Karpas-422 (cell line): ENCODE data around the gene RNF135. TPM values are rescaled to one million over a fixed set of nuclear protein-coding genes. Genes with fewer than 3 reads are reported as not detected.

Experiments used
- DNase-seq: peaks from one replicate; pipeline ENCODE4 v3.0.0-alpha.2; 2015
- H2AFZ ChIP-seq: fragments of 200-600 bp; sonication (generic); 2 replicates; pipeline ENCODE4 v1.6.1; 2014; ENCODE audit warnings: antibody characterized with exemption, low read length, mixed read lengths
- H3K27ac ChIP-seq: fragments of 200-600 bp; sonication (generic); 2 replicates; pipeline ENCODE4 v1.5.1; 2014; ENCODE audit warnings: mild to moderate bottlenecking, low read length, moderate library complexity
- H3K27me3 ChIP-seq: fragments of 200-600 bp; sonication (generic); 2 replicates; pipeline ENCODE4 v1.6.1; 2014; ENCODE audit warnings: low read length, mixed read lengths
- H3K36me3 ChIP-seq: fragments of 200-600 bp; sonication (generic); 2 replicates; pipeline ENCODE4 v1.6.1; 2014; ENCODE audit warnings: low read length, mixed read lengths; ENCODE audit not compliant: insufficient read depth
- H3K4me1 ChIP-seq: fragments of 200-600 bp; sonication (generic); 2 replicates; pipeline ENCODE4 v1.6.1; 2014; ENCODE audit warnings: mild to moderate bottlenecking, low read length, mixed read lengths
- H3K4me2 ChIP-seq: fragments of 200-600 bp; sonication (generic); 2 replicates; pipeline ENCODE4 v1.6.1; 2014; ENCODE audit warnings: low read length, low read depth, mild to moderate bottlenecking; ENCODE audit not compliant: poor library complexity, severe bottlenecking
- H3K4me3 ChIP-seq: fragments of 200-600 bp; sonication (generic); 2 replicates; pipeline ENCODE4 v1.5.1; 2014; ENCODE audit warnings: mild to moderate bottlenecking, antibody characterized with exemption, low read length, mixed read lengths
- H3K79me2 ChIP-seq: fragments of 200-600 bp; sonication (generic); 2 replicates; pipeline ENCODE4 v1.6.1; 2014; ENCODE audit warnings: mild to moderate bottlenecking, low read length, mixed read lengths
- H3K9ac ChIP-seq: fragments of 200-600 bp; sonication (generic); 2 replicates; pipeline ENCODE4 v1.6.0; 2014; ENCODE audit warnings: low read length
- H3K9me2 ChIP-seq: fragments of 200-600 bp; sonication (generic), shearing (Covaris generic); replicated peaks from 2 replicates; pipeline ENCODE4 v1.6.0; 2014; ENCODE audit warnings: mild to moderate bottlenecking, low read length, moderate library complexity; ENCODE audit not compliant: insufficient read depth
- H3K9me3 ChIP-seq: fragments of 300-700, 200-600 bp; sonication (generic); 2 replicates; pipeline ENCODE4 v1.6.1; 2014; ENCODE audit warnings: low read length, mixed read lengths
- H4K20me1 ChIP-seq: fragments of 200-600 bp; sonication (generic); 2 replicates; pipeline ENCODE4 v1.6.1; 2014; ENCODE audit warnings: mild to moderate bottlenecking, antibody characterized with exemption, low read length, low read depth; ENCODE audit not compliant: insufficient read depth
- total RNA-seq: library from RNA; depleted of rRNA; stranded (reverse); fragments of >200 nt; shearing (Covaris generic); gene quantifications from 2 replicates; pipeline ENCODE4 v1.2.3, GENCODE V29; 2014; ENCODE audit warnings: low replicate concordance

RNF135 gene
- total RNA-seq, 1 experiment from 2014 or later, result 23.2 TPM

- H3K4me2 ChIP-seq, result no peak overlapping the region
- H3K27ac ChIP-seq, result no peak overlapping the region
- H3K4me3 ChIP-seq, result no peak overlapping the region
Observed at GRCh38 chr17:30950189-30950588, 20.6 kb upstream of the RNF135 start.

GRCh38 chr17:30950669-30951399 lies 20.0 kb upstream of the RNF135 start:
- H3K27ac ChIP-seq, result no peak overlapping the region
- no peak overlapping the region for H3K4me3 ChIP-seq
- H3K9me3 ChIP-seq, result no peaks in the 10 kb centered on the region
- no peaks in the 10 kb centered on the region for H3K27me3 ChIP-seq
- H3K36me3 ChIP-seq, result no peaks in the 10 kb centered on the region
- H4K20me1 ChIP-seq, result no peaks in the 10 kb centered on the region
- H2AFZ ChIP-seq, result no peak overlapping the region
- no peaks in the 10 kb centered on the region for H3K9me2 ChIP-seq
- no peaks in the 10 kb centered on the region for H3K79me2 ChIP-seq
- peaks cover 21% of the 10 kb centered on the region for H3K4me1 ChIP-seq
- no peak overlapping the region for H3K4me2 ChIP-seq
- no peak for DNase-seq
- H3K9ac ChIP-seq, result no peak overlapping the region

More at GRCh38 chr17:30950189-30950588, 20.6 kb upstream of the RNF135 start:
- H4K20me1 ChIP-seq, result no peaks in the 10 kb centered on the region
- no peaks in the 10 kb centered on the region for H3K9me3 ChIP-seq
- peaks cover 21% of the 10 kb centered on the region for H3K4me1 ChIP-seq
- H3K79me2 ChIP-seq, result no peaks in the 10 kb centered on the region
- no peak overlapping the region for H3K9ac ChIP-seq
- DNase-seq, result no peak
- no peaks in the 10 kb centered on the region for H3K36me3 ChIP-seq
- no peaks in the 10 kb centered on the region for H3K9me2 ChIP-seq
- H2AFZ ChIP-seq, result no peak overlapping the region
- H3K27me3 ChIP-seq, result no peaks in the 10 kb centered on the region

GRCh38 chr17:30952638-30953393 lies 18.0 kb upstream of the RNF135 start:
- H3K9me2 ChIP-seq, result no peaks in the 10 kb centered on the region
- H2AFZ ChIP-seq, result peak overlapping the region; percentile 94
- no peaks in the 10 kb centered on the region for H3K27me3 ChIP-seq
- no peaks in the 10 kb centered on the region for H4K20me1 ChIP-seq
- no peaks in the 10 kb centered on the region for H3K36me3 ChIP-seq
- H3K4me1 ChIP-seq, result peaks cover 35% of the 10 kb centered on the region
- peak overlapping the region; percentile 56 for H3K4me2 ChIP-seq
- H3K27ac ChIP-seq, result peak overlapping the region; percentile 28
- peak overlapping the region; percentile 19; the same call in 1 of the 2 replicates for H3K4me3 ChIP-seq
- H3K79me2 ChIP-seq, result no peaks in the 10 kb centered on the region
- no peaks in the 10 kb centered on the region for H3K9me3 ChIP-seq
- DNase-seq, result peak; percentile 68
- H3K9ac ChIP-seq, result peak overlapping the region; percentile 27; the same call in 1 of the 2 replicates

GRCh38 chr17:30954046-30954830 lies 16.6 kb upstream of the RNF135 start:
- no peak for DNase-seq

GRCh38 chr17:30956764-30957374 lies 14.0 kb upstream of the RNF135 start:
- Histone ChIP-seq H3K4me1 (peaks cover 52% of the 10 kb centered on the region), H2AFZ (peak overlapping the region; percentile 75), H3K79me2 (no peaks in the 10 kb centered on the region), H3K9me3 (no peaks in the 10 kb centered on the region), H3K4me2 (peak overlapping the region; percentile 14), H3K9ac (peak overlapping the region; percentile 18; the same call in 1 of the 2 replicates), H4K20me1 (no peaks in the 10 kb centered on the region), H3K36me3 (no peaks in the 10 kb centered on the region), H3K27ac (no peak overlapping the region), H3K9me2 (no peaks in the 10 kb centered on the region), H3K27me3 (no peaks in the 10 kb centered on the region), H3K4me3 (no peak overlapping the region)
- no peak for DNase-seq

More at GRCh38 chr17:30954046-30954830, 16.6 kb upstream of the RNF135 start:
- Histone ChIP-seq H3K4me2 (no peak overlapping the region), H4K20me1 (no peaks in the 10 kb centered on the region), H3K36me3 (no peaks in the 10 kb centered on the region), H2AFZ (no peak overlapping the region; the same call in 1 of the 2 replicates), H3K9me2 (no peaks in the 10 kb centered on the region), H3K27me3 (no peaks in the 10 kb centered on the region), H3K9ac (no peak overlapping the region), H3K9me3 (no peaks in the 10 kb centered on the region), H3K4me3 (no peak overlapping the region), H3K27ac (no peak overlapping the region), H3K79me2 (no peaks in the 10 kb centered on the region), H3K4me1 (peaks cover 43% of the 10 kb centered on the region)

- H3K27me3 ChIP-seq, result no peaks in the 10 kb centered on the region
- DNase-seq, result no peak
- H3K9ac ChIP-seq, result peak overlapping the region; percentile 48
- peak overlapping the region; percentile 55 for H3K4me2 ChIP-seq
- peak overlapping the region; percentile 90 for H2AFZ ChIP-seq
- no peaks in the 10 kb centered on the region for H3K36me3 ChIP-seq
- peak overlapping the region; percentile 28; the same call in 1 of the 2 replicates for H3K27ac ChIP-seq
- peak overlapping the region; percentile 19; the same call in 1 of the 2 replicates for H3K4me3 ChIP-seq
- no peaks in the 10 kb centered on the region for H3K9me2 ChIP-seq
- no peaks in the 10 kb centered on the region for H3K79me2 ChIP-seq
- peaks cover 44% of the 10 kb centered on the region for H3K4me1 ChIP-seq
- no peaks in the 10 kb centered on the region for H3K9me3 ChIP-seq
- H4K20me1 ChIP-seq, result no peaks in the 10 kb centered on the region
Observed at GRCh38 chr17:30957741-30958140, 13.1 kb upstream of the RNF135 start.

GRCh38 chr17:30958187-30958586 lies 12.7 kb upstream of the RNF135 start:
- H3K36me3 ChIP-seq, result no peaks in the 10 kb centered on the region
- H3K4me2 ChIP-seq, result peak overlapping the region; percentile 55
- DNase-seq, result peak; percentile 85
- peak overlapping the region; percentile 28; the same call in 1 of the 2 replicates for H3K27ac ChIP-seq
- no peaks in the 10 kb centered on the region for H4K20me1 ChIP-seq
- H3K9me3 ChIP-seq, result no peaks in the 10 kb centered on the region
- H2AFZ ChIP-seq, result peak overlapping the region; percentile 90
- peaks cover 39% of the 10 kb centered on the region for H3K4me1 ChIP-seq
- H3K9me2 ChIP-seq, result no peaks in the 10 kb centered on the region
- no peaks in the 10 kb centered on the region for H3K27me3 ChIP-seq
- H3K4me3 ChIP-seq, result peak overlapping the region; percentile 19; the same call in 1 of the 2 replicates
- H3K79me2 ChIP-seq, result no peaks in the 10 kb centered on the region
- peak overlapping the region; percentile 48 for H3K9ac ChIP-seq
